GM13977 (cell line): ENCODE results near the gene DAPK3.
"Not testable (repeated sequence)": the region's sequence is repeated elsewhere in the genome, so short reads cannot be mapped to it uniquely, and the experiment has no call there.

Experiments used
- DNase-seq: peaks from one replicate; pipeline ENCODE4 v3.0.0; 2012; ENCODE audit warnings: low spot score
- CTCF ChIP-seq: IDR thresholded peaks from 2 replicates; pipeline ENCODE4 v1.5.1; 2012; ENCODE audit warnings: mild to moderate bottlenecking, control low read depth; ENCODE audit not compliant: insufficient read depth; ENCODE audit errors: extremely low read depth, missing control alignments
- in situ Hi-C: fragments of 300-500 bp; cut with MboI; formaldehyde crosslinking; loops from one replicate; pipeline ENCODE4 v1.12.0; 2022; ENCODE audit warnings: low sequenced_read_pairs, low pct_unique_long_range_greater_than_20kb, mixed read lengths, inconsistent platforms; ENCODE audit not compliant: unreplicated experiment

Gene DAPK3

GRCh38 chr19:3949997-3950859 lies 20.7 kb downstream of the DAPK3 start:
- TF ChIP-seq CTCF: no peak
- DNase-seq: no peak
- in situ Hi-C loops: no loop called here

GRCh38 chr19:3949294-3949693 lies 21.6 kb downstream of the DAPK3 start:
- in situ Hi-C loops: no loop called here
- no peak for DNase-seq
- TF ChIP-seq CTCF: no peak

GRCh38 chr19:3947316-3947933 lies 23.5 kb downstream of the DAPK3 start:
- in situ Hi-C loops, DNase-seq: not testable (repeated sequence)

- in situ Hi-C loops: no loop called here
- no peak for TF ChIP-seq CTCF
- DNase-seq: no peak
These were observed 25.1 kb downstream of the DAPK3 start for GRCh38 chr19:3945838-3946237.

GRCh38 chr19:3944018-3944721 lies 26.7 kb downstream of the DAPK3 start:
- in situ Hi-C loops: no loop called here
- TF ChIP-seq CTCF: no peak
- DNase-seq: no peak

GRCh38 chr19:3942790-3943409 lies 28.0 kb downstream of the DAPK3 start:
- in situ Hi-C loops: no loop called here
- TF ChIP-seq CTCF: no peak
- DNase-seq: no peak

- DNase-seq, in situ Hi-C loops: not testable (repeated sequence)
These were observed 32.5 kb downstream of the DAPK3 start for GRCh38 chr19:3938300-3938950.
